ENCODE measurements around the gene SPOCK1.

DNA sequence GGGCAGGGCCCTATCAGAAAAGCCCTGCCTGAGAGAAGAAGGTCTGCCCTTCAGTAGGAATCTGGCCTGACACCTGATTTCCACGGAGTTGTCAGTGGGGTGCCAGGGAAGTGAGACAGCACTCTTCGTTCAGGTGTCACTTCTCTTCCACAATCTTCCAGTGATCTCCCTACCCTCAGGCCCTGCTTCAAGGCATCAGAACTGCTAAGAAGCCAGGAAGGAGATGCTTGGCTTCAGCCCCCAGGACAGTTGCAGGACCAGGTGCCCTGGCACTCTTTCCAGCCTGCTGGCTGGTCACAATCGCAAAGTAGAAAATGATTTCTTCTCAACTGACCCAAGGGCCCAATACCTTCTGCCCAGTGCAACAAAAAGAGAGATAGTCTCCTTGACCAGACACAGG, 50.3 kb downstream of the SPOCK1 start:
- TF ChIP-seq, protein P1, sequence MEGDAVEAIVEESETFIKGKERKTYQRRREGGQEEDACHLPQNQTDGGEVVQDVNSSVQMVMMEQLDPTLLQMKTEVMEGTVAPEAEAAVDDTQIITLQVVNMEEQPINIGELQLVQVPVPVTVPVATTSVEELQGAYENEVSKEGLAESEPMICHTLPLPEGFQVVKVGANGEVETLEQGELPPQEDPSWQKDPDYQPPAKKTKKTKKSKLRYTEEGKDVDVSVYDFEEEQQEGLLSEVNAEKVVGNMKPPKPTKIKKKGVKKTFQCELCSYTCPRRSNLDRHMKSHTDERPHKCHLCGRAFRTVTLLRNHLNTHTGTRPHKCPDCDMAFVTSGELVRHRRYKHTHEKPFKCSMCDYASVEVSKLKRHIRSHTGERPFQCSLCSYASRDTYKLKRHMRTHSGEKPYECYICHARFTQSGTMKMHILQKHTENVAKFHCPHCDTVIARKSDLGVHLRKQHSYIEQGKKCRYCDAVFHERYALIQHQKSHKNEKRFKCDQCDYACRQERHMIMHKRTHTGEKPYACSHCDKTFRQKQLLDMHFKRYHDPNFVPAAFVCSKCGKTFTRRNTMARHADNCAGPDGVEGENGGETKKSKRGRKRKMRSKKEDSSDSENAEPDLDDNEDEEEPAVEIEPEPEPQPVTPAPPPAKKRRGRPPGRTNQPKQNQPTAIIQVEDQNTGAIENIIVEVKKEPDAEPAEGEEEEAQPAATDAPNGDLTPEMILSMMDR (conservative IDR thresholded peaks at IDR 0.05; ENCODE audit: low read depth, low read length) = no peak
- TF ChIP-seq EZH2 (IDR thresholded peaks at IDR 0.05; ENCODE audit: borderline replicate concordance, low read depth, low read length, poor library complexity, severe bottlenecking) = no peak

Measured in A673 (cell line).